HG03442 (cell line): Measurements from ENCODE around the gene DCDC2.
"Not testable (repeated sequence)": the region's sequence is repeated elsewhere in the genome, so short reads cannot be mapped to it uniquely, and the experiment has no call there.

Source experiments
- ATAC-seq: cut with Tn5 transposase; IDR thresholded peaks from one replicate; pipeline ENCODE4 v1.9.1; 2021; ENCODE audit warnings: mild to moderate bottlenecking, moderate library complexity; ENCODE audit not compliant: unreplicated experiment

Gene DCDC2

GRCh38 chr6:24228681-24229255, 129.1 kb downstream of the DCDC2 start:
- ATAC-seq: peak; percentile 75

GRCh38 chr6:24228123-24228522, 129.7 kb downstream of the DCDC2 start:
- ATAC-seq: no peak

GRCh38 chr6:24227556-24227955, 130.3 kb downstream of the DCDC2 start:
- no peak for ATAC-seq

- no peak for ATAC-seq
Observed at GRCh38 chr6:24226541-24226940, 131.3 kb downstream of the DCDC2 start.

GRCh38 chr6:24225838-24226237, 132.0 kb downstream of the DCDC2 start:
- no peak for ATAC-seq

- ATAC-seq: no peak
Observed at GRCh38 chr6:24223115-24223919, 134.5 kb downstream of the DCDC2 start.

- ATAC-seq: no peak
Observed at GRCh38 chr6:24219670-24220069, 138.2 kb downstream of the DCDC2 start.

- no peak for ATAC-seq
Observed at GRCh38 chr6:24214984-24215383, 142.9 kb downstream of the DCDC2 start.

GRCh38 chr6:24207413-24207812, 150.4 kb downstream of the DCDC2 start:
- no peak for ATAC-seq

- ATAC-seq: peak; percentile 52
Observed at GRCh38 chr6:24205020-24205492, 152.8 kb downstream of the DCDC2 start.

GRCh38 chr6:24204113-24204512, 153.7 kb downstream of the DCDC2 start:
- ATAC-seq: not testable (repeated sequence)

- no peak for ATAC-seq
Observed at GRCh38 chr6:24197892-24198291, 160.0 kb downstream of the DCDC2 start.

GRCh38 chr6:24195836-24196597, 161.8 kb downstream of the DCDC2 start:
- ATAC-seq: no peak

GRCh38 chr6:24194978-24195700, 162.7 kb downstream of the DCDC2 start:
- ATAC-seq: no peak

- no peak for ATAC-seq
Observed at GRCh38 chr6:24193364-24193763, 164.5 kb downstream of the DCDC2 start.

GRCh38 chr6:24191346-24191745, 166.5 kb downstream of the DCDC2 start:
- ATAC-seq: no peak

- ATAC-seq: no peak
Observed at GRCh38 chr6:24188578-24189080, 169.2 kb downstream of the DCDC2 start.

GRCh38 chr6:24187965-24188577, 169.8 kb downstream of the DCDC2 start:
- no peak for ATAC-seq

- ATAC-seq: no peak
Observed at GRCh38 chr6:24186349-24186748, 171.5 kb downstream of the DCDC2 start.

- no peak for ATAC-seq
Observed at GRCh38 chr6:24183584-24183983, 174.3 kb downstream of the DCDC2 start.
